Measurements from ENCODE around the gene PATJ. TPM values are rescaled to one million over a fixed set of nuclear protein-coding genes. Genes with fewer than 3 reads are reported as not detected.
"Not testable (repeated sequence)": the region's sequence is repeated elsewhere in the genome, so short reads cannot be mapped to it uniquely, and the experiment has no call there.

PATJ gene
- total RNA-seq, 1 experiment from 2014 or later, result 28.7 TPM

GRCh38 chr1:62144238-62144831 is 402.1 kb downstream of the PATJ start:
- Histone ChIP-seq H3K79me2 (ENCODE audit: low read length) (no peaks in the 10 kb centered on the region), H3K4me2 (ENCODE audit: low read length) (no peak overlapping the region), H2AFZ (ENCODE audit: low read length) (no peak overlapping the region), H3K9ac (ENCODE audit: low read length) (no peak overlapping the region), H3K9me3 (ENCODE audit: low read length) (no peaks in the 10 kb centered on the region), H4K20me1 (ENCODE audit: low read length) (no peaks in the 10 kb centered on the region), H3K27ac (ENCODE audit: low read length) (no peak overlapping the region), H3K4me3 (ENCODE audit: low read length) (no peak overlapping the region), H3K4me1 (ENCODE audit: insufficient read depth, low read length) (no peaks in the 10 kb centered on the region), H3F3A (ENCODE audit: low read length, unreplicated experiment) (no peaks in the 10 kb centered on the region), H3K27me3 (ENCODE audit: low read length) (no peaks in the 10 kb centered on the region), H3K36me3 (ENCODE audit: low read depth, low read length) (no peaks in the 10 kb centered on the region; the same call in none of the 2 replicates), H3K9me2 (replicated peaks; ENCODE audit: low read length) (no peaks in the 10 kb centered on the region)
- POLR2A ChIA-PET (ENCODE audit: unreplicated experiment), result no interaction called here
- CTCF ChIA-PET, result interaction anchor here (0.6 to 1.1 kb wide), 5 partner anchors 17 to 1003 kb away, joined by 3 to 6 read pairs (median 3); no protein-coding TSS in a partner anchor
- BruUV-seq (replicated peaks), result no TSS peak
- ATAC-seq (peak; percentile 51), DNase-seq (peak; percentile 79)
- TF ChIP-seq CTCF (conservative IDR thresholded peaks at IDR 0.05; ENCODE audit: low read depth, low read length) (peak; percentile 76), EZH2phosphoT487 (IDR thresholded peaks at IDR 0.05; ENCODE audit: borderline replicate concordance, low read length) (no peak)
- intact Hi-C loops (cut with micrococcal nuclease), result loop anchor here (2.0 kb wide), 1 partner anchor 62 kb away; no protein-coding TSS in a partner anchor

GRCh38 chr1:62159940-62160348 is 417.7 kb downstream of the PATJ start:
- Histone ChIP-seq H3K27me3 (ENCODE audit: low read length) (no peaks in the 10 kb centered on the region), H3K4me2 (ENCODE audit: low read length) (no peak overlapping the region), H3K9me3 (ENCODE audit: low read length) (no peaks in the 10 kb centered on the region), H2AFZ (ENCODE audit: low read length) (no peak overlapping the region), H3K79me2 (ENCODE audit: low read length) (no peaks in the 10 kb centered on the region), H3K4me3 (ENCODE audit: low read length) (no peak overlapping the region), H4K20me1 (ENCODE audit: low read length) (no peaks in the 10 kb centered on the region; the same call in 1 of the 2 replicates), H3K9me2 (replicated peaks; ENCODE audit: low read length) (no peaks in the 10 kb centered on the region), H3K9ac (ENCODE audit: low read length) (no peak overlapping the region), H3K4me1 (ENCODE audit: insufficient read depth, low read length) (no peaks in the 10 kb centered on the region), H3F3A (ENCODE audit: low read length, unreplicated experiment) (no peaks in the 10 kb centered on the region), H3K36me3 (ENCODE audit: low read depth, low read length) (no peaks in the 10 kb centered on the region), H3K27ac (ENCODE audit: low read length) (no peak overlapping the region)
- intact Hi-C loops (cut with micrococcal nuclease), result no loop called here
- BruUV-seq (replicated peaks), result no TSS peak
- DNase-seq (no peak), ATAC-seq (no peak)
- no peak for TF ChIP-seq EZH2phosphoT487 (IDR thresholded peaks at IDR 0.05; ENCODE audit: borderline replicate concordance, low read length)
- TF ChIP-seq EZH2 (IDR thresholded peaks at IDR 0.05; ENCODE audit: low read length, unreplicated experiment), result no peak
- no peak for TF ChIP-seq CTCF (conservative IDR thresholded peaks at IDR 0.05; ENCODE audit: low read depth, low read length)
- ChIA-PET POLR2A (ENCODE audit: unreplicated experiment) (no interaction called here), CTCF (interaction anchor here (0.6 kb wide), 1 partner anchor 222 kb away, joined by 4 read pairs; no protein-coding TSS in a partner anchor)

- DNase-seq (no peak), ATAC-seq (no peak)
- TF ChIP-seq EZH2 (IDR thresholded peaks at IDR 0.05; ENCODE audit: low read length, unreplicated experiment), result no peak
- no peak for TF ChIP-seq CTCF (conservative IDR thresholded peaks at IDR 0.05; ENCODE audit: low read depth, low read length)
- TF ChIP-seq EZH2phosphoT487 (IDR thresholded peaks at IDR 0.05; ENCODE audit: borderline replicate concordance, low read length), result no peak
- intact Hi-C loops (cut with micrococcal nuclease), result no loop called here
- Histone ChIP-seq H3K4me3 (ENCODE audit: low read length) (no peak overlapping the region), H3K9me3 (ENCODE audit: low read length) (no peaks in the 10 kb centered on the region), H3K9ac (ENCODE audit: low read length) (no peak overlapping the region), H3K27me3 (ENCODE audit: low read length) (no peaks in the 10 kb centered on the region), H3K4me1 (ENCODE audit: insufficient read depth, low read length) (no peaks in the 10 kb centered on the region), H4K20me1 (ENCODE audit: low read length) (no peaks in the 10 kb centered on the region; the same call in 1 of the 2 replicates), H3K36me3 (ENCODE audit: low read depth, low read length) (no peaks in the 10 kb centered on the region), H3K27ac (ENCODE audit: low read length) (no peak overlapping the region), H3K4me2 (ENCODE audit: low read length) (no peak overlapping the region), H3K79me2 (ENCODE audit: low read length) (no peaks in the 10 kb centered on the region), H3F3A (ENCODE audit: low read length, unreplicated experiment) (no peaks in the 10 kb centered on the region), H3K9me2 (replicated peaks; ENCODE audit: low read length) (no peaks in the 10 kb centered on the region), H2AFZ (ENCODE audit: low read length) (no peak overlapping the region)
- BruUV-seq (replicated peaks), result no TSS peak
- POLR2A ChIA-PET (ENCODE audit: unreplicated experiment), result no interaction called here
- CTCF ChIA-PET, result no interaction called here
Observed at GRCh38 chr1:62161711-62162110, 419.4 kb downstream of the PATJ start.

- H3K4me1 ChIP-seq (ENCODE audit: insufficient read depth, low read length); ATAC-seq; DNase-seq; BruUV-seq (replicated peaks); H3K9me2 ChIP-seq (replicated peaks; ENCODE audit: low read length); H3K9me3 ChIP-seq (ENCODE audit: low read length); H3K27ac ChIP-seq (ENCODE audit: low read length); H3K36me3 ChIP-seq (ENCODE audit: low read depth, low read length); H3K79me2 ChIP-seq (ENCODE audit: low read length); H4K20me1 ChIP-seq (ENCODE audit: low read length); H3K9ac ChIP-seq (ENCODE audit: low read length); H3K4me3 ChIP-seq (ENCODE audit: low read length); H3K4me2 ChIP-seq (ENCODE audit: low read length); H3F3A ChIP-seq (ENCODE audit: low read length, unreplicated experiment); H3K27me3 ChIP-seq (ENCODE audit: low read length); intact Hi-C loops (cut with micrococcal nuclease); POLR2A ChIA-PET (ENCODE audit: unreplicated experiment); H2AFZ ChIP-seq (ENCODE audit: low read length): not testable (repeated sequence)
- CTCF ChIA-PET, result interaction anchor here (0.6 kb wide), 1 partner anchor 237 kb away, joined by 5 read pairs; no protein-coding TSS in a partner anchor
Observed at GRCh38 chr1:62170380-62170779, 428.1 kb downstream of the PATJ start.
